ENCODE results near the gene RUSC1.

RUSC1 gene

GRCh38 chr1:155307247-155307740, 13.4 kb upstream of the RUSC1 start:
- ATAC-seq (no peak), DNase-seq (ENCODE audit: low spot score in 2 of 2) (no peak)
- Mint-ChIP-seq H3K36me3 (peaks cover 44% of the 10 kb centered on the region), H3K4me1 (peaks cover 25% of the 10 kb centered on the region), H3K9me3 (no peaks in the 10 kb centered on the region), H3K4me3 (peak overlapping the region; percentile 96), H3K27ac (no peak overlapping the region)

GRCh38 chr1:155308493-155309422, 11.9 kb upstream of the RUSC1 start, which contains the start of gene FDPS:
Gene FDPS (plus strand): TSS chr1:155308866. CDS start chr1:155309790, 924 bp downstream.
- ATAC-seq, result peak; percentile 99
- Mint-ChIP-seq H3K4me1 (peaks cover 34% of the 10 kb centered on the region), H3K4me3 (peak within 1 kb of the TSS; percentile 96), H3K9me3 (no peaks in the 10 kb centered on the region), H3K36me3 (peaks cover 58% of the 10 kb centered on the region), H3K27ac (peak within 1 kb of the TSS; percentile 97)
- DNase-seq (ENCODE audit: low spot score in 2 of 2), result peak; percentile 81 to 96

- Mint-ChIP-seq H3K27ac (peak overlapping the region; percentile 97), H3K36me3 (peaks cover 66% of the 10 kb centered on the region), H3K9me3 (no peaks in the 10 kb centered on the region)
Observed at GRCh38 chr1:155309423-155310021, 11.2 kb upstream of the RUSC1 start.

DNA sequence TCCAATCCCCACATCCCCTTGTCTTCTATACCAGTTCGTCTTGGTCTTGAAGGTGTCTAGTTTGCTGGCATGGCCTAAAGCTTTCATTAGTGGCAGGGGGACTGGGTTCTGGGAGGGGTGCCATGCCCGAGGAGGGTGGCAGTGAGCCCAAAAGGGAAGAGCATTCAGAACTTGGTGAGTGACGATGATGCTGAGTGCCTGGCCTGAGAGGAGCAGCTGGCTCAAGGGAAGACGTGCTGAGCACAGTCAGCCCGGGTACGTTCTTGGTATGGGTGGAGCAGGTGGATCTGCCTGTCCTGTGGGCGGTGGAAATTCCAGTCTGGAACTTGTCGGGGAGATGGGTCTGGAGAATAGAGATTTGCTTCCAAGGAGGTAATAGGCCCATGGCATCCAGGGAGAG, 7.4 kb upstream of the RUSC1 start:
- DNase-seq (ENCODE audit: low spot score in 2 of 2) (no peak), ATAC-seq (no peak)
- H3K36me3 Mint-ChIP-seq, result peaks cover 96% of the 10 kb centered on the region
- H3K4me1 Mint-ChIP-seq, result peaks cover 34% of the 10 kb centered on the region
- no peaks in the 10 kb centered on the region for H3K9me3 Mint-ChIP-seq
- H3K27ac Mint-ChIP-seq, result peak overlapping the region; percentile 65
- no peak overlapping the region for H3K4me3 Mint-ChIP-seq

More at GRCh38 chr1:155309423-155310021, 11.2 kb upstream of the RUSC1 start:
- Mint-ChIP-seq H3K4me3 (peak overlapping the region; percentile 96), H3K4me1 (peaks cover 34% of the 10 kb centered on the region)
- ATAC-seq (no peak), DNase-seq (ENCODE audit: low spot score in 2 of 2) (no peak)

- peaks cover 93% of the 10 kb centered on the region for H3K36me3 Mint-ChIP-seq
- no peaks in the 10 kb centered on the region for H3K9me3 Mint-ChIP-seq
- DNase-seq (ENCODE audit: low spot score in 2 of 2) (no peak), ATAC-seq (no peak)
- H3K27ac Mint-ChIP-seq, result no peak overlapping the region
- H3K4me3 Mint-ChIP-seq, result no peak overlapping the region
- H3K4me1 Mint-ChIP-seq, result peaks cover 46% of the 10 kb centered on the region
Observed at GRCh38 chr1:155316922-155317321, 3.8 kb upstream of the RUSC1 start.

GRCh38 chr1:155318082-155318481, 2.6 kb upstream of the RUSC1 start:
- Mint-ChIP-seq H3K36me3 (peaks cover 81% of the 10 kb centered on the region), H3K4me3 (no peak overlapping the region), H3K4me1 (peaks cover 45% of the 10 kb centered on the region), H3K27ac (peak overlapping the region; percentile 48), H3K9me3 (no peaks in the 10 kb centered on the region)
- ATAC-seq (no peak), DNase-seq (ENCODE audit: low spot score in 2 of 2) (no peak)

- DNase-seq (ENCODE audit: low spot score in 2 of 2) (no peak), ATAC-seq (no peak)
- Mint-ChIP-seq H3K4me1 (peaks cover 39% of the 10 kb centered on the region), H3K36me3 (peaks cover 73% of the 10 kb centered on the region), H3K4me3 (no peak overlapping the region), H3K9me3 (no peaks in the 10 kb centered on the region), H3K27ac (no peak overlapping the region)
Observed at GRCh38 chr1:155319536-155319935, 1.2 kb upstream of the RUSC1 start.

- no peak for DNase-seq (ENCODE audit: low spot score in 2 of 2)
- ATAC-seq, result no peak
- H3K36me3 Mint-ChIP-seq, result peaks cover 66% of the 10 kb centered on the region
- H3K9me3 Mint-ChIP-seq, result no peaks in the 10 kb centered on the region
- H3K27ac Mint-ChIP-seq, result peak overlapping the region; percentile 0
- peaks cover 40% of the 10 kb centered on the region for H3K4me1 Mint-ChIP-seq
- H3K4me3 Mint-ChIP-seq, result peak overlapping the region; percentile 82
Observed at GRCh38 chr1:155320252-155320651, 442 bp upstream of the RUSC1 start.

- ATAC-seq, result no peak
- Mint-ChIP-seq H3K9me3 (no peaks in the 10 kb centered on the region), H3K36me3 (peaks cover 50% of the 10 kb centered on the region), H3K27ac (no peak overlapping the region), H3K4me3 (peak overlapping the region; percentile 82), H3K4me1 (peaks cover 55% of the 10 kb centered on the region)
- DNase-seq (ENCODE audit: low spot score in 2 of 2), result no peak
Observed at GRCh38 chr1:155321639-155322503, 1.2 kb downstream of the RUSC1 start.

- Mint-ChIP-seq H3K4me1 (peaks cover 55% of the 10 kb centered on the region), H3K4me3 (peak overlapping the region; percentile 82), H3K27ac (no peak overlapping the region), H3K9me3 (no peaks in the 10 kb centered on the region), H3K36me3 (peaks cover 49% of the 10 kb centered on the region)
- ATAC-seq (no peak), DNase-seq (ENCODE audit: low spot score in 2 of 2) (no peak)
Observed at GRCh38 chr1:155322571-155322952, 1.9 kb downstream of the RUSC1 start.

DNA sequence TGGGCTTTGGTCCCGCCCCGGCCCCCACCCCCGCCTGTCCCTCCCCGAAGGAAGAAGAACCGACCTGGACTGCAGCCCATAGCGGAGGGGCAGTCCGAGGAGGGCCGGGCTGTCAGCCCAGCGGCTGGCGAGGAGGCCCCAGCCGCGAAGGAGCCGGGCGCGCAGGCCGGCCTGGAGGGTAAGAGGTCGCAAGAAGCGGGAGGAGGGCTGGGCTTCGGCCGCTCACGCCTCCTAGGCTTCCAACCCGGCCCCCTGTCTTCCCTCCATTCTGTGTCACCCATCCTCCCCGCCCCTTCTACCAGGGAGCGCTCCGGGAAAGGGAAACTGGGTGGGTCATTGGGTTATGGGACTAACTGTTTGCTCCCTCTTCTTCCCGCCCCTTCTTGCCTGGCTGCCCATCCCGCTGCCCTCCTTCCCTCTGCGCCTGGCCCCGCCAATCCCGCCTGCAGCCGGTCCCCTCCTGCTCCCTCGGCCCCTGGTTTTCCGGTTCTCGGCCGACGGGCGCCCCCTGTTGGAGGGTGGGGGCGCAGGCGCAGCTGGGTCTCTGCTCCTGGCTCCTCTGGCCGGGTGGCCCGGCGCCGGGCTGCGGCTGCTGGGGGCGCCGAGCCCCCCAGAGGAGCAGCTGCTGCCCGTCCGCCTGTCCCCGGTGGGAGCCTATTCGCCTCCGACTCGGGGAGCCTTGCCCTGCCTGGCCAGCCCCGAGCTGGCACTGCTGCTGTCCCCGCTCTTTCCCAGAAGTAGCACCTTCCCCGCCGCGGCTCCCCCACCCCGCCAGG, 2.4 kb downstream of the RUSC1 start:
- peak overlapping the region; percentile 23 for H3K27ac Mint-ChIP-seq
- peak overlapping the region; percentile 82 for H3K4me3 Mint-ChIP-seq
- H3K9me3 Mint-ChIP-seq, result no peaks in the 10 kb centered on the region
- H3K36me3 Mint-ChIP-seq, result peaks cover 49% of the 10 kb centered on the region
- DNase-seq (ENCODE audit: low spot score in 2 of 2) (peak; percentile 96 to 97), ATAC-seq (peak; percentile 73)
- peaks cover 55% of the 10 kb centered on the region for H3K4me1 Mint-ChIP-seq

GRCh38 chr1:155323729-155324036, 3.0 kb downstream of the RUSC1 start:
- DNase-seq (ENCODE audit: low spot score in 2 of 2) (peak; percentile 71 to 91), ATAC-seq (peak; percentile 75)
- Mint-ChIP-seq H3K4me3 (peak overlapping the region; percentile 82), H3K36me3 (peaks cover 49% of the 10 kb centered on the region), H3K4me1 (peaks cover 55% of the 10 kb centered on the region), H3K27ac (peak overlapping the region; percentile 94), H3K9me3 (no peaks in the 10 kb centered on the region)

GRCh38 chr1:155324037-155324716, 3.5 kb downstream of the RUSC1 start:
- peaks cover 48% of the 10 kb centered on the region for H3K36me3 Mint-ChIP-seq
- peak overlapping the region; percentile 94 for H3K27ac Mint-ChIP-seq
- peaks cover 50% of the 10 kb centered on the region for H3K4me1 Mint-ChIP-seq
- H3K4me3 Mint-ChIP-seq, result peak overlapping the region; percentile 82
- ATAC-seq (peak; percentile 83), DNase-seq (ENCODE audit: low spot score in 2 of 2) (peak; percentile 84 to 94)
- H3K9me3 Mint-ChIP-seq, result no peaks in the 10 kb centered on the region
